Subcutaneous adipose tissue (tissue), 4 donors: ENCODE measurements around the gene AASDHPPT. TPM values are rescaled to one million over a fixed set of nuclear protein-coding genes. Genes with fewer than 3 reads are reported as not detected.

ENCODE experiments used
- total RNA-seq, 4 donors: library from RNA; depleted of rRNA; stranded (reverse); fragments of >200 nt; gene quantifications; one replicate each; pipeline ENCODE4 v1.1.0, GENCODE V29; 2016
- TF ChIP-seq, protein P1 (sequence below): fragments of 450-650 bp; IDR thresholded peaks from one replicate; pipeline ENCODE4 v1.5.1; 2016; ENCODE audit warnings: low read depth, mild to moderate bottlenecking, control low read depth, antibody characterized with exemption, moderate library complexity

AASDHPPT gene
- total RNA-seq, 4 donors from 2014 or later: 31.4 to 47.6 (median 37.0) TPM

DNA sequence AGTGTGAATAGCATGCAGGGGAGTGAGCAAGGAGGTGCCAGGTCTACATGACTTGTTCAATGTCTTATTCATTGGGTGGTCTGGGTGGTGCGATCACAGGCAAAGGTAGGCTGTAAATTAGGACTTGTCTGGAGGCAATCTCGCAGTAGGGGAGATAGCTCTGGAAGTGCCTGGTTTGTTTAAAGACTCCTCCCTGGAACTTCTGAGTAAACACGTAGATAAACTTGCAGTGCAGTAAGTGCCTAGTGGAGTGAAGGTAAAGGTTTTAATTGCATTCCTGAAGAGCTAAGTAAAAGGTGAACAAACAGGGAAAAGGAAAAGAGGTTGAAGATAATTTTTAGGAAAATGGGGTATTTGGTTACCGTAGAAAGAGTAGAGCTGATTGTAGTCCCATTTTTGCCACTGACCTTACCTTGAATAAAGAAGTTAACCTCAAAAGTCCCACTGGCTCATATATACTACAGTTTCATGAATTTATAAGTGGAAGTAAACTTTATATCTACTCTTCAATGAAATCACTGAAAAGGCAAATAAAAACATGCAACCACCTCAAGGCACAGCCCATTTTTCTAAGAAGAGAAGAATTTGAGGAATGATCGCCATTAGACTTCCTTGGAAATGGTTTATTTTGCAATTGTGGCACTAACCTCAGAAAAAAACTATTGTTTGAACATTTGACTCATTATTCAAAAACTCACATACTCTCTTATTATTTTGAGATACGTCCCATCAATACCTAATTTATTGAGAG, 44.3 kb downstream of the AASDHPPT start:
- TF ChIP-seq, protein P1, sequence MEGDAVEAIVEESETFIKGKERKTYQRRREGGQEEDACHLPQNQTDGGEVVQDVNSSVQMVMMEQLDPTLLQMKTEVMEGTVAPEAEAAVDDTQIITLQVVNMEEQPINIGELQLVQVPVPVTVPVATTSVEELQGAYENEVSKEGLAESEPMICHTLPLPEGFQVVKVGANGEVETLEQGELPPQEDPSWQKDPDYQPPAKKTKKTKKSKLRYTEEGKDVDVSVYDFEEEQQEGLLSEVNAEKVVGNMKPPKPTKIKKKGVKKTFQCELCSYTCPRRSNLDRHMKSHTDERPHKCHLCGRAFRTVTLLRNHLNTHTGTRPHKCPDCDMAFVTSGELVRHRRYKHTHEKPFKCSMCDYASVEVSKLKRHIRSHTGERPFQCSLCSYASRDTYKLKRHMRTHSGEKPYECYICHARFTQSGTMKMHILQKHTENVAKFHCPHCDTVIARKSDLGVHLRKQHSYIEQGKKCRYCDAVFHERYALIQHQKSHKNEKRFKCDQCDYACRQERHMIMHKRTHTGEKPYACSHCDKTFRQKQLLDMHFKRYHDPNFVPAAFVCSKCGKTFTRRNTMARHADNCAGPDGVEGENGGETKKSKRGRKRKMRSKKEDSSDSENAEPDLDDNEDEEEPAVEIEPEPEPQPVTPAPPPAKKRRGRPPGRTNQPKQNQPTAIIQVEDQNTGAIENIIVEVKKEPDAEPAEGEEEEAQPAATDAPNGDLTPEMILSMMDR: no peak

GRCh38 chr11:106127604-106128003, 50.1 kb downstream of the AASDHPPT start:
- TF ChIP-seq, protein P1: no peak

DNA sequence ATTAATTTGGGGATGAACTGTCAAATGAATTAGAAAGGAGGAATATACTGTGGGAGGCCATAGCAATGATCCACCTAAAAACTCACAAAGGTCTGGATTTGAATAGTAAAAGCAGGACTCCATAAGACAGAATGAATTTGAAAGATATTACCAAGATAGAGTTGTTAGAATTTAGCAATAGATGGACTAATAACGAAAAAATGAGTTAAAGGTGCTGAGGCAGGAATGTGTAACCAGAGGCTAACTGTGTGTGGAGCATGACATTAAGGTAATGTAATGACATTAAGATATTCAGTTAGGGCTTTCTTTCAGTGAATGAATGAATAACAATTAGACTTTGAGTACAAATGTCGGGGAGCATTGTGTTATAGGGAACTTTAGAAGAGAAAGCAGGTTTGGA, 51.3 kb downstream of the AASDHPPT start:
- TF ChIP-seq, protein P1: no peak

GRCh38 chr11:106131998-106132397, 54.5 kb downstream of the AASDHPPT start:
- TF ChIP-seq, protein P1: no peak

GRCh38 chr11:106132582-106133354, 55.3 kb downstream of the AASDHPPT start:
- TF ChIP-seq, protein P1: no peak

DNA sequence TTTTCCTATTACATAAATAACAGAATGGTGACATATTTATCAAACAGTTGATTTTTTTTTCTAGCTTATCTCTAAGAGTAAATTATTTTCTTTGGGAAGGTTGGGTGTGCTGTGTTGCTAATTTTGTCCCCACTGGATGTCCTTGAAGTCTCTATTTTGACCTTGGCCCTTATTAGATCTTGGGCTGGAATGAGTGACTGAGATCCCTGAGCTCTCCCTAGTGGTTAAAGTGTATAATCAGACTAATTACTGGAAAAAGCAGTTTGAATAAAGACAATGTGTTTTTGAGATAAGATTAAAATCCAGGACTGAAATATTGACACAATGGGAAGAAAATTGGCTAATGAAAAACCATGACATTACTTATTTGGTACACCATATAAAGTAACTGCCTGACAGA, 56.1 kb downstream of the AASDHPPT start:
- TF ChIP-seq, protein P1: no peak

GRCh38 chr11:106137061-106137460, 59.6 kb downstream of the AASDHPPT start:
- TF ChIP-seq, protein P1: no peak
